OCI-M1 (cell line): ENCODE data around the gene EBF3.

ENCODE experiments used
- DNase-seq: peaks from one replicate; lab custom pipeline; 2025; lab: John Stamatoyannopoulos, UW

Gene EBF3

DNA sequence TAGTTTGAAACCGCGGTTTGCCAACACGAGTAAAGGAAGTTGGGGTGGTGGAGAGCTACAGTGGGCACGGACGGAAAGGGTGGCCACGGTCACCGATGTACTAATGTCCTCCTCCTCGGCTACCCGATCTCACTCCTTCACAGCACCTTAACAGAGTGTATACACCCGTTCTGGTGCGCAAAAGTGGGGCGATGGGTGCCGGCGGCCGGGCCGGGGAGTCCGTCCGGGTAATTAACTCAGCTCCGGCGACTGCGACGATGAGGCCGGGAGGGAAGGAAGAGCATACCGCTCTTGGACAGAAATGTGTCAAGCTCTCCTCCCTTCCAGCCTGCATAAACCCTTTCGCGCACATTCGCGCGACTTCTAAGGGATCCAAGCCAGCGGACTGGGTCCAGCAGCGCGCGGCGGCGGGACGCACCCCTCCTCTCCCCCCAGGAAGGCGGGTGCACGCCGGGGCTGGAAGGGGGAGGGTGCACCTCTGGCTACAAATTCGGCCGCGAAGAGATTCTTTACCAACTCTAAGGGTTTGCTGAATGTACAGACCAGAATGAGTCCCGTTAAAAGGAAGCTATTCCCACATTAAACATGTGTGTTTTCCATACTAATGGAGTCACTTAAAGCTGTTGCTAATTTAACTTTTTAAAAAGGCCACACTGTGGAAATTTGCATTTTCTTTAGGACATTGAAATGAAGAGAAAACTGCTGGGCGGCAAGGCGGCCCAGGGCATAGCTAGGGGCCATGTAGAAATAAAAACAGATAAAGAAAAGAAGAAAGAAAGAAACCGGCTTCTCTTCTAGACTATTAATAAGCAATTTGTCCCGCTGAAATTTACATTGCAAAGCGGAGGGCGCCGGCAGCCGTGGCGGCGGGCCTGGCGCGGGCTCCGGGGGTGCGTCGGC lies 6.6 kb upstream of the EBF3 start:
- DNase-seq, result no peak

DNA sequence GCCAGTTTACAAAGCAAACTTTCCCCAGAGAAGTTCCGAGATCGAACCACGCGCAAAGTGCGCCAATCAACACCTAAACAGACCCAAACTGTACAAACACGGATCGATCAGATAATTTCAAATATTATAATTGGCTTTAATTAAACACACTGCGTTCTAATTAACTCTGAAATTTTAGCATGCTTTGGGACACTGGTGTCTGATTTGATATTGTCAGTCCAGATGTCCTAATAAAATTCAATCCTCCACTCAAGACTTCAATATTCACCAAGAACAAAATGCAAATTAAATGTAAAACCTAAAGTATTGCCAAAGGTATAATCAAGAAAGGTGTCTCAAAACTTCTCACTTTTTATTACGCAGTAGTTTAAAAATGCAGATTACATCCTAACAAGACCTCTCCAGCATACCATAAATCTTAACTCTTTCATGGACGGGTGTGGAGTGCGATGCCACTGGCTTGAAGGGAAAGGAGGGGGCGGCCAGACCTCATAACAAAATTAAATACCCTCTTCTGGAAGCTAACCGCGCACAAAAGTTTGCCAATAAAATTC lies 5.9 kb upstream of the EBF3 start:
- DNase-seq, result no peak

DNA sequence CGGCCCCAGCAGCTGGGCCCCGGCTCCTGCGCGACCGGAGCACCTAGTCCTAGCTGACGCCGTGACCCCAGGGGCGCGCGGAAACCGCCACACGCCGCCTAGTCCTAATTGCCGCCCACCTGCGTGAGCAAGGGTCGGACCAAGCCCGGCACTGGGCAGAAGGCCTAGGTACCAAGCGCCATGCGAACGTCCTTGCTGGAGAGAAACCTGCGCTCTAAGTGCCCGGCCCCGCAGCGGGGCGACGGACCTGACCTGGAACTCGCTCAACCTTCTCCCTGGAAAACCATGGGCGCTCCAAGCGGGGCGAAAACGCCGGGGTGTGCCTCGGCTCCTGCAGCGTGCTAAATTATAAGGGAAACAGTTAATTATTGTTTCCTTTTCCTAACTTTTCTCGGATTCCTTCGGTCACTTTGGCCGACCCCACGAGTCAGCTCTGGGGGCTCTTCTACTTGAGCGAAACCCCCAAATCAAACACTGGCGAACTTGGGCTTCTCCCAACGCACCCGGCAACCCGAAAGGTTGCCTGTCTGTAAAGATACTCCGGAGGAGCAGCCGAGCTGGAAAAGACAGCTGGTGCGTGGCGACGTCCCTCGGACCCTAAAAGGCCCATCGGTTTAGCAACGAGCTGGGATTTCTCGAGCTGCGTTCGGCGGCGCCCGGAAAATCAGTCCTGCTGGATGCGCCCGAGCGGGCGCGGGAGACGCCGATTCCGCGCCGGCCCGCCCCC lies 5.3 kb upstream of the EBF3 start:
- no peak for DNase-seq

DNA sequence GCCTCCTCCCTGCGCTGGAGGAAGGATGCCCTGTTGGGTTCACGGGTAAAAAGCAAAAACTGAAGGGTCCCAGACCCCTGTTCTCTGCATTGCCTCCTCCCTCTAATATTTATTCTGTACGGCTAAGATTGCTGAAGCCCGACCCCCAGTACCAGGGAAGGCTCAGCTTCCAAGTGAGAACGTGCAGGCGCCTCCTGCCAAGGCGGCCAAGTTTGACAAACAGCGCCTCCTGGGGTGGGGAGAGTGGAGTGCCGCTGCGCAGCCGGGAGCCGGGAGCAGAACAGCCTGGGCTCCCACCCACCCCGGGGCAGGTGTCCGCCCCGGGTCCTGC lies 4.7 kb upstream of the EBF3 start:
- no peak for DNase-seq

DNA sequence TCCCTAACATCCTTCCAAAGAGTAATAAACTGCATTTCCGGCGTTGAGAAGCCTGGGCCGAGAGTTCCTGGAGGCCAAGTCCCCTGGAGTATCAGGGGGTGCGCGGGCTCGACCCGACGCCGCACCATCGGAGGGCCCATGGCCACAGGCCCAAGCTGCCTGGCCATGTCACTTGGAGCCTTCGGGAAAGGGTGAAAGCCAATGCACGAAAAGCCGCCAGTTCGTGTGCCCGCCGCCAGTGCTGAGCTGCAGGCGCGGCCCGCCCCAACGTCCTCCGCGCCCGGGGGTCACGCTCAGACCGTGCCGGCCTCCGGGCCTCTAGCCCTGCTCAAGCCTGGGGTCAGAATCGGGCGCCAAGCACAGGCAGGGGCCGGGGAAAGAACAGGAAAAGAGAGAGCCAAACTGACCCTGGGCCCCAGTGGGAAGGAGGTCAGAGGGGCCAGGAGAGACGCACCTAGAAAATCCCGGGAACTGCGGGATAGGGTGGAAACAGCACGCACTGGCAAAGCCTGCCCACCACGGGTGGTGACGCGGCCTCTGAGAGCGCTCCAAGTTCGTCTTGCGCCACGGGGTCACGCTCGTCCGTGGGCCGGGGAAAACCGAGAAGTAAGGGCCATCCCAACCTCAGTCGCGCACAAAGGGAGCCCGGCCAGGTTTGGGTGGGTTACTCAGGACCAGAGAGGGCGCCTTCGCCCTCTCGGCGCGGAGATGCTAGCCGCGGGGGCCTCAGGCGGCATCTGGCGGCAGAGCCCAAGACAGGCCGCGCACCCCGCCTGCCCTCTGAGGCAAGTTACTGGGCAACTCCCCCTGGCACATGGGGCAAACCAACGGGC lies 4.2 kb upstream of the EBF3 start:
- DNase-seq, result no peak

DNA sequence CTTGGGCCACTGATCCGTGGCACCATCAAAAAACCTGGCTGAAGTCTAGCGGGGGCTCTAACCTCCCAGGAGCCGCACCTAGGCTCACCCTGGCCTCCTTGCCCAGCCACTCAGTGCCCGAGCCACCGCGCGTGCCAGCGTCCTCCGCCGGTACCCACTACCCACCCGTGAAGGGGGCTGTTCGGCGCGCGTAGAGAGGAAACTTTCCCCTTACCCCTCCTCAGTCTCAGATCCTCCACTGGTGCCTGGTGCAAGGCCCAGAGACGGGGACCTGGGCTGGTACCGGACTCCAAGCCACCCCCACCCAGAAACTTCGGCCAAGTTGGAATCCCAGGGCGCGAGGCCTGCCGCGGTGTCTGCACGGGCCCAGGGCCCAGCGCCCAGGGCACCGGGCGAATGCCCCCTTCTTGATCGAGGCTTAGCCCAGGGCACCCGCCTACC lies 3.5 kb upstream of the EBF3 start:
- no peak for DNase-seq

DNA sequence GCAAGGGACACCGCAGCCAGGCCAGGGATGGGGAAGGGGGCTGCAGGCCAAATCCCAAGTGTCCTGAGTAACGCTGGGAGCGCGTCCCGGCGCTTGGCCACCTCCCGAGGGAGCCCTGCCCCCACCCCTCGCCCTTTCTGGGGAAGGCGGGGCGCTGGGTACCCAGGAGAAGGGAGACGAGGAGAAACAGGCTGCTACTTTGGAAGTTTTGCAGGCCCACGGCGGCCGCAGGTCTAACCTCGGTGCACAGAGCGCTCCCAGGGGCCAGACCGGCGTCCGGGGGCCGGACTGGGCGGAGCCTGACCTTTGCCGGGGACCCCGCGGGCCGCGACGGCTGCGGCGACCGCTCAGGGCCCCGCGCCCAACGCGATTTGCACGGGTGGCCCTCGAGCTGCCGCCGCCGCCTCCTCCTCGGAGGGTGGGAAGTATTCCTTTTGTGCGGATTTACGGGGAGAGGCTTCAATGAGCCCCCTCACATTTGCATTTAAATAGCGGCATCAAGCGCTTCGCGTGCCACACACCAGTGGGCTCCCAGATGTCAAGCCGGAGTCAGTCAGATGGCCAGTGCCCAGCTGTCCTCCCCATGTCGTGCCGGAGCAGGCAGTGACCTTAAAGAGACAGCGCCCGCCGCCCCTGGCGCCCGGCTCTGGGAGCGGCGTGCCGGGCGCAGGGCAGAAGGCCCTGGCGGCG lies 3.0 kb upstream of the EBF3 start:
- DNase-seq, result no peak

DNA sequence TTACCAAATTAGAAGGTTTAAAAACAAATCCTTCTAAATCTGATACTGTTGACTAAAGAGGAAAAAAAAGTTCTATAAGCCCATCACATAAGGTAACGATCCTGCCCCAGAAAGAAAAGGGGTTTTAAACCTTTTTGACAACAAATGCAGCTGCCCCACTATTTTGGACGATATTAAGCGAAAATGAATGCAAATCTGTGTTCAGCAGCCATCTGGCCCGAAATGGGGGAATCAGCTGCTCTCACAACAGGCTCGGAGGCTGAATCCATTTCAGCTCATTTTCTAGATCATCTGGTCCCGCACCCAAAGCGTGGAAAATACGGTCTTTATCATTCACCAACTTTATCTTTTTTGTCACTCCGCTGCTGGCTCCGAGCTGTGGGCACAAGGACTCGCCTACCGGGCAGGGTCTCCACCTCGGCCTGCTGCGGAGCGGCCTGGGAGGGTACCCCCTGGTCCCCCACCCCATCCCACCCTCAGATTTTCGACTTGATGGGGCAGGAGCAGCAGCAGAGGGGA lies 2.4 kb upstream of the EBF3 start:
- DNase-seq, result no peak

DNA sequence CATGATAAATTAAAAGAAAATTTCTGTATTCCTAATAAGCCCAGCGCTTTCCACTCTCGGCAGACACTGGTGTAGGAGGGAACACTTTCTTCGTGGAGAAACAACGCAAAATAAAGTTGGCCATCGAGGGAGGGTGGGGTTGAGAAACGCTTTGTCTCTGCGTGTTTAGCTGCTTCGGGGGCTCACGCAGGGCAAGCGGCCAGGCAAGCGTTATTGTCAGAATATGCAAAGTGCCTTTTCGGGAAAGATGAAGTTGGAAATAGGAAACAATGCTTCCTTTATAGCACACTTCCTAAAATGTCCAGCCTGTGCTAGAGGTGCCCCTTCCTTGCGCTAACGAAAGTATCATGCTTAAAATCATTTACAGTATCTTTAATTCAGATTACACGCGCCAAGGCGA lies 1.9 kb upstream of the EBF3 start:
- DNase-seq, result no peak

DNA sequence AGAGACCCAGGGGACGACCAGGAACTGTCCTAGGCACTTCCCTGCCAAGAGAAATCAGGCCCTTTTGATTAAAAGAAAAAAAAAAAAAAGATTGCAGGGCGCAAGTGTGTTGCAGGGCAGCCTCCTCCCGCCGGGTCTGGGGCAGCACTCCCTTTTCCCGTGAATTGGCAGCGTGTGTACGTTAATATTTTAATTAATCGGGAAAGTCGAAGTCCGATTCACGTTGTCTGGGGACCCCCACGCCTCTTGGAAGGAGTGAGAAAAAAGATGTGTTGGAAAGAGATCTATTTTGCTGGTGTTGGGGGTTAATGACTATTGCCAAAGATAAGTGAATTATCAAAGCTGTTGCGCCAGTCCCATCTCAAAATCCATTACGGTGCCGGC lies 1.3 kb upstream of the EBF3 start:
- no peak for DNase-seq

DNA sequence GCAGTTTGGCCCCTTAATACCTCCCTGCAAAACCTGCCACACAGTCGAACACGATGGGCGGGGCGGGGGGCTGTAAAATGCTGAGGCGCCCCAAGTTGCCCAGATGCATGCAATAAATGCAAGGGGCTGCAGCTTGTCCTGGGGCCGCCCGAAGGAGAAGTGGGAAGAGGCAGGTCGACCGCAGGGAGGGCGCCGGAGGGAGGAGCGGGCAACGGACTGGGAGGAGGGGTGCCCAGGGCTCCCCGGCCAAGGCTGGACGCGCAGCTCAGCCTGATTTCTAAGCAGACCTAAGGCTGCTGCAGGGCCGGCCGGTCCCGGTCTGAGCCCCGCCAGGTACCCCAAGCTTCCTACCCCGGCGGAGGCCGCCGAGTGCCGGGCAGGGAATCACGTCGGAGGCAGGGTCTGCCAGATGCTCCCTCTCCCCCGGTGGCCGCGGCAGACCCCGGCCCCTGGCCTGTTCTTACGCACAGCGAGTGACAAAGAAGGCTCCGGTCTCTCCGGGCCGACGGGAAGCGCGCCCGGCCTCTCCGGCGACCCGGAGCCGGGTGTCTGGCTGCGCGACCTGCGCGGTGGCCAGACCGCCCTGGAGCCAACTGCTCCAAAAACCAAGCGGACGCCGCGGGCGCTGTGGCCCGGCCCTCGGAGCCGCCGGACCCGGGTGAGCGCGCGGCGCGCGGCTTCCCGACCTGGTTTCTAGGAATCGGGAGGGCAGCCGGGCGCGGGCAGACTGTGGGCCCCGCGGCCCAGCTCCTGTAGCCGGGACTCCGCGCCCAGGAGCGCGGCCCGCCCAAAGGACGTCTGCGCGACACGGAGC lies 744 bp upstream of the EBF3 start:
- no peak for DNase-seq

DNA sequence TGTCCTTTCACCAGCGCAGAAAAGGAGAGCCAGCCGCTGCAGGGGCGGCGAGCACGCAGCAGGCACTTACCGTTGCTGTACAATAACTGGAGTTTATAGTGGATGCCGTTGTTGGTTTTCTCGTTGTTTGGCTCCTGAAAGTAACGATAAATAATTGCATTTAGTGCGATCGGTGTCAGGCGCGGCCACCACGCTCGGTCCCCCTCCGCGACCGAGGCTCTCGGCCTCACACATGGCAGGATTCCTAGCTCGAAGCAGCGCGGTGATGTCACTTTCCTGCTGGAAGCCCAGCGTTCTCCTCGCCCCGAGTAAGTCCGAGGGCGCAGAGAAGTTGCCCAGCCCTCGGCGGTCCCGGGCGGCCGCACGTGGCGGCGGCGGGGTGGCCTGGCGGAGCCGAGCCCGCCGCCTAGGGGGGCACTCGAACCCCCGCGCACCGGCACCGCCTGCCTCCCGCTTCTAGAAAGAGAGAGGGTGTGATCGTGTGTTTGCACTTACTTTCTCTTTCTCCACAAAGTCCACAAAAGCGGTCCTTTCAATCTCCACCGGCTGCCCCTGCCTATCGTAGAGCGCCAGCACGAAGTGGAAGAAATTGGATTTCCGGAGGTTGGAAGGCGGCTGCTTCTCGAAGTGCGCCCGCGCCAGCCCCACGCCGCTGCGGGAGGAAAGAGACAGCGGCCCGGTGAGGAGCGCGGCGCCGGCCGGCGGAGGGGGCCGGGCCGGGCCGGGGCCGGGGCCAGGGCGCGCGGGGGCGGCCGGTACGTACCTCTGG lies 1.0 kb downstream of the EBF3 start:
- no peak for DNase-seq

DNA sequence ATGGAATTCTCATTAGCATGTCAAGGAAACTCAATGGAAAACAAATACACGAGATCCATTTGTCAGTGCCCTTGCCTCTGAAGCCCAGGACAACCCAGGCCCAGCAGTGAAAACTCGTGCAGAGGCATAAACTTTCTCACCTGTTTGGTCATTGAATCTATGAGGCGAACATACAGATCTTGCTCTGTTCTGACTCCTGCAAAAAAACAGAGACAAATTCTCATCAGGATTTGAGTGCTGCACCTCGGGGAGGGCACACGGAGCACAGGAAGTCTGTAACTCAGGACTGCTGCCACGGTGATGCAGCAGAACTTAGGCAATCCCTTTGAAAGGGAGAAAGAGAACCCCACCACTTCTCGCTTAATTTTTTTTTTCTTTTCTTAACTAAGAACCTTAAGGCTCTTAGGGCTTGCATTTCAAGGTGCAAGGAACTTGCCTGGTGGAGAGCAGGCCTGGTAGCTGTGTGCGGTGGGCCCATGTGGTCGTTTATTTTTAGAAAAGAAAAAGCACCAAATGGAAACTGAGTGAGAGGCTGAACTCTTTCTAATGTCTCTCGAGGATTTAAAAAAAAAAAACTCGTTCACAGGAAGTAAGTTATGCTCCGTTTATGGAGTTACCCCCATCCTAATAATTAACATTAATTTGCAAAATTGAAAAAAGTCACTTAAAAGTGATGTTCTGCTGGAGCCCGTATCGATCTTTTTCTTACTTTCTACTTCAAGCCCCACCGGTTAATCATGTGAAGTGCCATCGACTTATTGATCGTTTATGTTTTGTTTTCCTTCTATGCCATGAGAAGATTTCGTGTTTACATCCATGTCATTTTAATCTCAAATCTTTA lies 1.8 kb downstream of the EBF3 start:
- DNase-seq, result no peak

DNA sequence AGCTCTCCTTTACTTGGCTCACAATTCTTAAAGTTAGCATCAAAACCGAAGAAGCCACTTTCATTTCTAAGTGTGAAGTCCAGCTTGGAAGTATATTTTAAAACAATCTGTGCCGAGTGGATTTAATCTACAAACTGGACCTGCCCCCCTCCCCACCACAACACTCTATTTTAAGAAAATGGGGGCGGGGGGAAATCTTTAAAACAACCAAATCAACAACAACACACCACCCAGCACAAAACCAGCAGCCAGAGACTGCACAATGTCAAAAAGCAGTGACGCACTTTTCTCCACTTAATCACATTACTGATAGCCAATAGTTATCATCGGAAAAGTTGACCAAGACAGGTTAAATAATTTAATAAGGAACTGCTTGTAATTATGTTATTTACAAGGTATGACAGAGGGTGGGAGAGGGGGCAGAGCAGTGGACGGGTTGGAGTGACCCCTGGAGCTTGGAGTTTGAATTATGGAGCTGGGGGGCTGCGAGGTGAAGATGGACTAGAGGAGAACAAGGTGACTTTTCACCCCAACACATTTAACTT lies 2.8 kb downstream of the EBF3 start:
- DNase-seq, result no peak

DNA sequence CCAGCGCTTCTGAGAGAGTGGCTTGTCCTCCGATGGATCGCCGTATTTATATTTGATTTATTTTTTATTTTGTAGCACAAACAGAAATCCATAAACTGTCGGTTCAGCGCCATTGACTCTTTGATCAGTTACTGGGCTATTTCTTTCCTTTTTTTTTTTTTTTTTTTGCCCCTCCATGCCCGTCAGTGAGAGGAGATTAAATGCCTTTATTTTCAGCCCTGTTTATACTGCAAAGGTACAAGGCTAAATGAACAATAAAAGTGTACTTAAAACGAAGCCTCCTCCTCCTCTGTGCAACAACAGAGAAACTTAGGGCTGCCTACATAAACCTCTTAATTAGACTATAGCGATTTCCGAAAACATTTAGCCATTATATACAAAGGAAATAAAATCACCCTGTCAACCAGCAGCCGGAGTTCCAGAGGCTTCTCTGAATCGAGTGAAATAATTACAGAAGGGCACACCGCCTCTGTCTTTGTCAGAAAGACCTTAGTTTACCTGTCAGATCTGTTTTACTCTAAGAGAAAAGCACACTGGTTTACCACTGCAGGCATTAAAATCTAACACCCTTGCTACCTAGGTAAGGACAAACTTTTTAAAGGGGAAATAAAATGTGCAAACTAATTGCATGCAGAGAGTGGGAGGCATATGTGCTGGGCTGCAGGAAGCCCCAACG lies 3.5 kb downstream of the EBF3 start:
- DNase-seq, result no peak

DNA sequence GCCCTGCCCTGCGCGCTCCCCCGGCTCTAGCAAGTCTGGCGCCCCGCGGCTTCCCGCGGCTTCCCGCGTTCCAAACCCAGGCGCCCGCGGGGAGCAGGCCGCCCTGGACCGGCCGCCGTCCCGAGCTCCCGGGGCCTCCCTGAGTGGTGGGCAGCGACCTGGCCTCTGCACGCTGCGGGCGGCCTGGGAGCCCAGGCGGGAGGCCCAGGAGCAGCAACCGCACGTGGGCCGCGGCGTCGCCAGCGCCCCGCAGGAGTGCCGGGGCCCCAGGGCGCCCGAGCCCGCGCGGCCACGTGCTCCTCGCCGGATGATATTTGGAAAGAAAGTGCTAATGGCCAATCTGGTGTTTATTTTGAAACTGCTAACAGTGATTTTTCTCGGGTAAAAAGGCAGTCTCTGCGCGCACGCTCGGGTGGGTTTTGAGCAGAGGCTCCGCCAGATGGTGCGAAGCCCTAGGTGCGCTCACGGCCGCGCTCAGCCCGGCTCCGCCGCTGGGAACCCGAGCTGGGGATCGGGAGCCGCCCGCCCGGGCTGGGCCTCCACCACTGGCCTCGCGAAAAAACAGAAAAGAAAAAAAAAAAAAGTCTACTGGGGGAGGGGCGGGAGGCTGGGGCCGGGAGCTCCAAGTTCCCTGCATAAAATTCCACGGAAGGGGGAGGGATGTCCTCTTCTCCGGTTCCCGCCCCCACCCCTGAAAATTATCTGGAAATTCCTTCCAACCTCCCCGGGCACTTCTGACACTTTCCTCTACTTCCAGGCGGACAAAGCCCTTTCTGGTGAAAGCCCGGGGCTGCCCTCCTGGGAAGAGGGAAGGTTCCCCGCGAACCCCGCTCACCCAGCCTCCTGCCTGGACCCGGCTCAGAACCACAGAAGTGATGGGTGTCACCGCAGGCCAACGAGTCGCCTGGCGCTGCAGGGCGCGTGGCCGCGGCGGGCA lies 4.3 kb downstream of the EBF3 start:
- DNase-seq, result no peak
